Upper lobe of left lung (tissue), 6 donors: ENCODE measurements around the gene GATA1. TPM values are rescaled to one million over a fixed set of nuclear protein-coding genes. Genes with fewer than 3 reads are reported as not detected.

Experiments used
- ATAC-seq, 2 donors: fragments of 200-7000 bp; cut with Tn5 transposase; one replicate each; pipeline ENCODE4 v1.9.1; 2022; ENCODE audit warnings: mild to moderate bottlenecking in 2 of 2, moderate library complexity in 2 of 2; ENCODE audit not compliant: low FRiP score in 2 of 2
- DNase-seq, 2 donors: peaks; one replicate each; pipeline ENCODE4 v3.0.0-alpha.2; 2019 to 2020
- H3K27ac ChIP-seq, 4 donors: fragments of 200-600 bp; sonication (generic); one replicate each; pipeline ENCODE4 v1.5.1; 2016 to 2019
- H3K27me3 ChIP-seq, 4 donors: fragments of 200-600 bp; sonication (generic); one replicate each; pipeline ENCODE4 v1.5.1; 2017 to 2019
- H3K36me3 ChIP-seq, 4 donors: fragments of 200-600 bp; sonication (generic); one replicate each; pipeline ENCODE4 v1.5.1; 2016 to 2019
- H3K4me1 ChIP-seq, 4 donors: fragments of 200-600 bp; sonication (generic); one replicate each; pipeline ENCODE4 v1.5.1; 2018 to 2019
- H3K4me3 ChIP-seq, 4 donors: fragments of 200-600 bp; sonication (generic); one replicate each; pipeline ENCODE4 v1.5.1; 2017 to 2019; ENCODE audit warnings: mild to moderate bottlenecking in 2 of 4, moderate library complexity in 1 of 4
- H3K9me3 ChIP-seq, 4 donors: fragments of 200-600 bp; sonication (generic); one replicate each; pipeline ENCODE4 v1.5.1; 2018 to 2019
- CTCF ChIP-seq, 6 experiments: fragments of 450-650 bp in 4 of 6; fragments of 200-600 bp in 2 of 6; sonication (generic) in 2 of 6; IDR thresholded peaks; one replicate each; pipeline ENCODE4 v1.5.1; 2016 to 2019; ENCODE audit warnings: antibody characterized with exemption in 6 of 6
- EP300 ChIP-seq, 4 donors: sonication (generic); formaldehyde crosslinking; IDR thresholded peaks; one replicate each; pipeline ENCODE4 v1.5.1; 2017; ENCODE audit warnings: antibody characterized with exemption in 4 of 4, control low read depth in 2 of 4
- POLR2A ChIP-seq, 4 donors: fragments of 450-650 bp; IDR thresholded peaks; one replicate each; pipeline ENCODE4 v1.5.1; 2016 to 2017; ENCODE audit warnings: antibody characterized with exemption in 4 of 4, mild to moderate bottlenecking in 2 of 4
- POLR2AphosphoS5 ChIP-seq, 2 donors: sonication (generic); formaldehyde crosslinking; IDR thresholded peaks; one replicate each; pipeline ENCODE4 v1.5.1; 2017; ENCODE audit warnings: antibody characterized with exemption in 2 of 2
- WGBS, 2 donors: methylation state at CpG; one replicate each; pipeline ENCODE4 v1.1.5; 2017 to 2018; 5-methylcytosine and 5-hydroxymethylcytosine counted together
- total RNA-seq, 6 donors: library from RNA; depleted of rRNA in 4 of 6; stranded (reverse); fragments of >200 nt in 4 of 6; gene quantifications; one replicate each; pipeline versions ENCODE4 v1.1.0 to v1.2.1, GENCODE V29; 2016 to 2021
- donor health status: DM: no; HTN: no; CAD: no; lungs with moderate emphysema.
- donor health status: DM: no; HTN: yes; CAD: no; lungs with severe emphysema.

The GATA1 gene
- total RNA-seq, 6 donors from 2014 or later, result 0.49 to 3.1 (median 1.6) TPM; not detected in 1

- ATAC-seq, result no peak
- Histone ChIP-seq H3K27ac (no peak overlapping the region), H3K4me3 (no peak overlapping the region), H3K36me3 (no peaks in the 10 kb centered on the region), H3K9me3 (no peaks in the 10 kb centered on the region), H3K4me1 (no peaks in the 10 kb centered on the region), H3K27me3 (no peaks in the 10 kb centered on the region)
- no peak for DNase-seq
- TF ChIP-seq POLR2AphosphoS5 (IDR thresholded peaks at IDR 0.05) (no peak), POLR2A (IDR thresholded peaks at IDR 0.05) (no peak), CTCF (IDR thresholded peaks at IDR 0.05) (no peak), EP300 (IDR thresholded peaks at IDR 0.05) (no peak)
- 60 to 81% methylated on average over 6 of the region's 6 CpGs for WGBS, 2 donors
Observed at GRCh38 chrX:48786825-48787504, 575 bp downstream of the GATA1 start.

DNA sequence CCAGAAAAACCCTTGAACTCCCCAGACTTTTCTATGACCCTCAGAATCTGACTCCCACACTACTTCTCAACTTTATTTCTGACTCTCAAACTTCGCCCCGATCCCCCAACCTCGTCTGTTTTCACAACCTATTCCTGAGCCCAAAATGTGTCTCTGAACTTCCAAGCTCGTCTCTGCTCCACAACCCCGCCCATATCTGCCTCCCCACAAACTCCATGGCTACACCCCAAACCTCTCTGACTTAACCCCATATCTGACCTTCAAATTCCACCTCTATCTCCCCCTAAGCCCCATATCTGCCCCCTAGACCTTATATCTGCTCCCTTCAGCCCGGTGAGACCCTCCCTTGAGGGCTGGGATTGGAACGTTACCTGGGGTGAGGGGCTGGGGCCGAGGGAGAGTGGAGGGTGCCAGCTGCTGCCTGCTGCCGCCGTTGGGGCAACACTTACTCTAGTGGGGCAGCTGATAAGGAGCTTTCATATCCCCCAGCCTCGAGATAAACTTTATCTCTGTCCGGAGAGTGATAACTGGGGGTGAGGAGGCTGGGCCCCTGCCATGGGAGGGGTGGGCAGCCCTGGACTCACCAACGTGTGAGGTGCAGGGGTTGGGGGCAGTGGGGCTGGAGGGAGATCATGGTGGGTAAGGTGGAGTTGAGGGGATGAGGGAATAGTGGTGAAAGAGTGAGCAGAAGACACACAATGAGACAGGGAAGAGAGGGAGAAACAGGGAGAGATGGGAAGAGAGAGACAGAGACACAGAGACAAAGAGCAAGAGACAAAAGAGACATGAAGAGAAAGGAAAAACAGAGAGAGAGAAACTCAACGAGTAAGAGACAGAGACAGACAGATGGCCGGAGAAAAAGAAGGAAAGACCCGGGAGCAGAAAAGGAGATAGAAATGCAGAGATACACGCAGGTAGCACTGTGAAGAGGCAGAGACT, 1.4 kb downstream of the GATA1 start:
- Histone ChIP-seq H3K36me3 (no peaks in the 10 kb centered on the region), H3K27ac (no peak overlapping the region), H3K4me1 (no peaks in the 10 kb centered on the region), H3K9me3 (no peaks in the 10 kb centered on the region), H3K27me3 (no peaks in the 10 kb centered on the region), H3K4me3 (no peak overlapping the region)
- ATAC-seq (no peak), DNase-seq (no peak)
- TF ChIP-seq CTCF (IDR thresholded peaks at IDR 0.05) (no peak), EP300 (IDR thresholded peaks at IDR 0.05) (no peak), POLR2A (IDR thresholded peaks at IDR 0.05) (no peak), POLR2AphosphoS5 (IDR thresholded peaks at IDR 0.05) (no peak)
- WGBS, 2 donors, result 53 to 66% methylated on average over 11 to 17 of the region's 17 CpGs

DNA sequence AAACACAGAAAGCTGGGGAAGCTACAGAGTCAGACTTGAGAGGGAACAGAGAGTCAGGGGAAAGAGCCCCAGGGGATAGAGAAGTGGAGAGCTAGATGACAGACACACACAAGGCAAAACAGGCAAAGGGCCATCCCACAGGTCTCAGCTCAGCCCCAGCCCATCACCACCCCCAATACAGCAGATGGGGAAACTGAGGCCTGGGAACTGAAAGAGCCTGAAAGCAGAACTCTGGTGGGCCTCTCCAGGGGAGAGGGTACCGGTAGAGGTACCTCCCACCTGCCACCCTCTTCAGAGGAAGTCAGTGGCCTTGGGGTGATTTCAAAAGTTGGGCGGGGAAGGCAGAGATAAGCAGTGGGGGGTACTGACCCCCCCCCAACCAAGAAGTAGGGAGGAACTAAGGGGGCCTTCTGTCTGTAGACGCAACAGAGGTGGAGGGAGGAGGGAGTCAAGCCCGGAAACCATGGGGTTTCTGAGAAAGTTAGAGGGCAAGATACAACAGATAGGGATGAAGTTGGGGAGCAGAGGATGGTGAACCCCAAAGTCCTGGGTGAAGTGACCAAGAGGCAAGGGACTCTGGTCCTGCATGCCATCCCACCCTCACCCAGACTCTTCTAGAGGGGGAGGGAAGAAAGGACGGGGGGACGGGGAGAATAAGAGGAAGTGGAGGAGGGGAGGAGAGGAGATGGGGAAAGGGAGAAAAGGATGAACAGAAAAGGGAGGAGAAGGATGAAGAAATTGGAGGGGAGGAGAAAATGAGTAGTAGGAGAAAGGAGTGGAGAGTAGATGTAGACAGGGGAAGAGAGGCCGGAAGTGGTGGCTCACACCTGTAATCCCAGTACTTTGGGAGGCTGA, 3.2 kb downstream of the GATA1 start:
- no peaks in the 10 kb centered on the region for H3K9me3 ChIP-seq
- 62 to 77% methylated on average over 7 of the region's 7 CpGs for WGBS, 2 donors
- no peaks in the 10 kb centered on the region for H3K4me1 ChIP-seq
- H3K27ac ChIP-seq, result no peak overlapping the region
- TF ChIP-seq POLR2A (IDR thresholded peaks at IDR 0.05), result no peak
- TF ChIP-seq POLR2AphosphoS5 (IDR thresholded peaks at IDR 0.05), result no peak
- no peak for TF ChIP-seq EP300 (IDR thresholded peaks at IDR 0.05)
- no peak for TF ChIP-seq CTCF (IDR thresholded peaks at IDR 0.05)
- DNase-seq, result no peak
- no peaks in the 10 kb centered on the region for H3K27me3 ChIP-seq
- no peaks in the 10 kb centered on the region for H3K36me3 ChIP-seq
- no peak for ATAC-seq
- H3K4me3 ChIP-seq, result no peak overlapping the region

- no peaks in the 10 kb centered on the region for H3K4me1 ChIP-seq
- DNase-seq (no peak), ATAC-seq (no peak)
- WGBS, 2 donors, result 49 to 63% methylated on average over 5 of the region's 5 CpGs
- H3K27ac ChIP-seq, result no peak overlapping the region
- TF ChIP-seq POLR2AphosphoS5 (IDR thresholded peaks at IDR 0.05) (no peak), EP300 (IDR thresholded peaks at IDR 0.05) (no peak), POLR2A (IDR thresholded peaks at IDR 0.05) (no peak), CTCF (IDR thresholded peaks at IDR 0.05) (no peak)
- no peaks in the 10 kb centered on the region for H3K27me3 ChIP-seq
- H3K36me3 ChIP-seq, result no peaks in the 10 kb centered on the region
- no peaks in the 10 kb centered on the region for H3K9me3 ChIP-seq
- H3K4me3 ChIP-seq, result no peak overlapping the region
Observed at GRCh38 chrX:48790477-48790876, 4.1 kb downstream of the GATA1 start.
